GM13976 (cell line): ENCODE results near the gene MCF2L2.

Source experiments
- DNase-seq: peaks from one replicate; pipeline ENCODE4 v3.0.0; 2012; ENCODE audit warnings: low spot score
- in situ Hi-C: fragments of 300-500 bp; cut with MboI; formaldehyde crosslinking; loops from one replicate; pipeline ENCODE4 v1.12.0; 2022; ENCODE audit warnings: low sequenced_read_pairs, mixed read lengths, inconsistent platforms; ENCODE audit not compliant: unreplicated experiment
- TF ChIP-seq, protein P1 (sequence below): IDR thresholded peaks from 2 replicates; pipeline ENCODE4 v1.5.1; 2012; ENCODE audit warnings: borderline replicate concordance, mild to moderate bottlenecking; ENCODE audit not compliant: insufficient read depth; ENCODE audit errors: extremely low read depth, missing control alignments, control extremely low read depth

Gene MCF2L2

DNA sequence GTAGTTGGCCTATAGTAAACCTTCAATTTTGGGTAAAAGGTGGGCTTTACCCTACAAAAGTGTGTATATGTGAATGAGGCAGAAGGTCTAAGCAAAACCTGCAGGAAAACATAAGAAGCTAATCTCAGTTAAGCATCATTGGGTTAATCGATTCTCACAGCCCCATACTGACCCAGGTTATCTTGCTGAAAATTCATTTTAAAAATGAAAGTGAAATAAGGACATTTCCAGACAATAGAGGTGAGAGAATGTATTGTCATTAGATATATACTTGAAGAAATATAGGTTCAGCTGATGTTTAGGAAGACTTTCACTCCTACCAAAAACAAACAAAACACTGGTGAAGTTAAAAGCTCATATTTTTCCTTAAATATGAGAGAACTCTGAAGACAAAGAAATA, 85.6 kb downstream of the MCF2L2 start:
- in situ Hi-C loops, result no loop called here
- TF ChIP-seq, protein P1, sequence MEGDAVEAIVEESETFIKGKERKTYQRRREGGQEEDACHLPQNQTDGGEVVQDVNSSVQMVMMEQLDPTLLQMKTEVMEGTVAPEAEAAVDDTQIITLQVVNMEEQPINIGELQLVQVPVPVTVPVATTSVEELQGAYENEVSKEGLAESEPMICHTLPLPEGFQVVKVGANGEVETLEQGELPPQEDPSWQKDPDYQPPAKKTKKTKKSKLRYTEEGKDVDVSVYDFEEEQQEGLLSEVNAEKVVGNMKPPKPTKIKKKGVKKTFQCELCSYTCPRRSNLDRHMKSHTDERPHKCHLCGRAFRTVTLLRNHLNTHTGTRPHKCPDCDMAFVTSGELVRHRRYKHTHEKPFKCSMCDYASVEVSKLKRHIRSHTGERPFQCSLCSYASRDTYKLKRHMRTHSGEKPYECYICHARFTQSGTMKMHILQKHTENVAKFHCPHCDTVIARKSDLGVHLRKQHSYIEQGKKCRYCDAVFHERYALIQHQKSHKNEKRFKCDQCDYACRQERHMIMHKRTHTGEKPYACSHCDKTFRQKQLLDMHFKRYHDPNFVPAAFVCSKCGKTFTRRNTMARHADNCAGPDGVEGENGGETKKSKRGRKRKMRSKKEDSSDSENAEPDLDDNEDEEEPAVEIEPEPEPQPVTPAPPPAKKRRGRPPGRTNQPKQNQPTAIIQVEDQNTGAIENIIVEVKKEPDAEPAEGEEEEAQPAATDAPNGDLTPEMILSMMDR, result no peak
- DNase-seq, result no peak

GRCh38 chr3:183341545-183342288, 86.7 kb downstream of the MCF2L2 start:
- in situ Hi-C loops, result no loop called here
- no peak for DNase-seq
- TF ChIP-seq, protein P1, result no peak

- TF ChIP-seq, protein P1, result no peak
- no peak for DNase-seq
- in situ Hi-C loops, result no loop called here
Measured at GRCh38 chr3:183340222-183340621, 88.2 kb downstream of the MCF2L2 start.

DNA sequence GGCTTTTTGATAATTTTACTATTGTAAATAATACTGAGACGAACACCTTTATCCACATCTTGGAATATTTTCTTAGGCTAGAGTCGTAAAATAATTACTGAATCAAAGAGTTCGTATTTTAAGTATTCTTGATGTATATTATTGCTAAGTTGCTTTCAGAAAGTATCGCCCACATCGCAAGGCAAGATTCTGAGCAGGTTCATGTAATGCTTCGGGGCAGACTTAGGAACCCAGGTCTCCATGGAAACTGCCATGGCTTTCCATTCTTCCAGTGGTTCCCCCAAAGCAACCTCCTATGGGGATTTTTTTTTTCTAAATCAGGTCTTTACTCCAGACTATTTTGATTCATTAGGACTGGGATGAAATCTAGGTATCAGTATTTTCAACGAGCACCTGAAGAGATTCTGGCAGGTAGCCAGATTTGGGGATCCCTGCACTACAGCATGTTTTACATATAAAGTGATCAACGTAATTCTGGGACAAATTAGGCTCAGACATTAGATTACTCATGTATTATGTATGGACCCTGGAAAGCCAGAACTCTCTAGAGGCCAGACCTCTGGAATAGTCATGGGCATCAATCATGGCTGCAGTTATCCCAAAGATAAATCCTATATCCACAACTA, 88.8 kb downstream of the MCF2L2 start:
- TF ChIP-seq, protein P1, result no peak
- in situ Hi-C loops, result no loop called here
- DNase-seq, result no peak

DNA sequence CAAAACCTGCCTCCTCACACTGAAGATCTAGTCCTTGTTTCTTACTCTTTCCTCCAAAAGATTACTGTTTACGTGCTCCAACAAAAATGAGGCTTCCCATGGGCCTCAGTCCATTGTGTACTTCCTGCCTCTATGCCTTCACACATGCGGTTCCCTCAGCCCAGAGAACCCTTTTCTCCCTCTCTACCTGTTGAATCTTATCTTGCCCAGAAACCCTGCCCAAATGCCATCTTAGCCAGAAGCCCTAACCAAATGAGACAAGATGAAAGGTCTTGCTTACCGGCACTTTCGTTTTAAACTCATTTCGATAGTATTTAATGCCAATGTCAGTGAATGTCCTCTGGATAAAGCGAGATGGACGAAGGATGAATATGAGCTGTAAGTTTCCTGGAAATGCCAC, 89.9 kb downstream of the MCF2L2 start:
- in situ Hi-C loops, result no loop called here
- TF ChIP-seq, protein P1, result no peak
- no peak for DNase-seq

GRCh38 chr3:183332487-183332886, 95.9 kb downstream of the MCF2L2 start:
- no peak for DNase-seq
- TF ChIP-seq, protein P1, result no peak
- in situ Hi-C loops, result no loop called here

- in situ Hi-C loops, result no loop called here
- DNase-seq, result no peak
- TF ChIP-seq, protein P1, result no peak
Measured at GRCh38 chr3:183331498-183331897, 96.9 kb downstream of the MCF2L2 start.
